Measurements from ENCODE around the gene FRMD4A.
"Not testable (repeated sequence)": the region's sequence is repeated elsewhere in the genome, so short reads cannot be mapped to it uniquely, and the experiment has no call there.

FRMD4A gene

GRCh38 chr10:14072541-14072940 lies 258.2 kb downstream of the FRMD4A start:
- Histone ChIP-seq H3K27ac (no peak overlapping the region), H3K9me3 (no peaks in the 10 kb centered on the region), H3K4me1 (ENCODE audit: control insufficient read depth in 1 of 2, insufficient read depth in 1 of 2, low read depth in 1 of 2, low read length in 1 of 2) (no peaks in the 10 kb centered on the region), H3K27me3 (peaks cover 13% of the 10 kb centered on the region), H3K4me3 (ENCODE audit: low read depth in 1 of 2, low read length in 1 of 2) (no peak overlapping the region), H3K36me3 (no peaks in the 10 kb centered on the region)
- no peak for TF ChIP-seq CTCF (IDR thresholded peaks at IDR 0.05)

DNA sequence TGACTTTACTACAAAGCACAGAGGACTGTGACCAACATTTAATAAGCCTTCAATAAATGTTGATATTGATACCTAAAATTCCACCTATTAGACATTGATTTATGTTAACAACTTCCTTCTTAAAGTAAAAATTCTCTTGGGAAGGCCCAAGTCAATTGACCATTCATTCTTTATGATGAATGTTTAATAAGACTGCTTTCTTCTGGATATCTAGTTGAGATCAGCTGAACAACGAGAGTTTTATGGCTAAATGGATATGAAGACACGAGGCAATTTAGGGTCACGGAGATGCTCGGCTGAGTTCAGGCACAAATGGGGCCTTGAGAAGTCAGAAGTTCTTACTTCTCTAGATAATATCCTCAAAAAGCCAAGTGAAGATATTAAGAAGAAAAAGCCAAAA lies 258.8 kb downstream of the FRMD4A start:
- Histone ChIP-seq H3K27me3 (peaks cover 13% of the 10 kb centered on the region), H3K4me1 (ENCODE audit: control insufficient read depth in 1 of 2, insufficient read depth in 1 of 2, low read depth in 1 of 2, low read length in 1 of 2) (no peaks in the 10 kb centered on the region), H3K27ac (no peak overlapping the region), H3K9me3 (no peaks in the 10 kb centered on the region), H3K36me3 (no peaks in the 10 kb centered on the region), H3K4me3 (ENCODE audit: low read depth in 1 of 2, low read length in 1 of 2) (no peak overlapping the region)
- TF ChIP-seq CTCF (IDR thresholded peaks at IDR 0.05), result no peak

- Histone ChIP-seq H3K4me3 (ENCODE audit: low read depth in 1 of 2, low read length in 1 of 2) (no peak overlapping the region), H3K36me3 (no peaks in the 10 kb centered on the region), H3K27me3 (peaks cover 13% of the 10 kb centered on the region), H3K27ac (no peak overlapping the region), H3K9me3 (no peaks in the 10 kb centered on the region), H3K4me1 (ENCODE audit: control insufficient read depth in 1 of 2, insufficient read depth in 1 of 2, low read depth in 1 of 2, low read length in 1 of 2) (no peaks in the 10 kb centered on the region)
- no peak for TF ChIP-seq CTCF (IDR thresholded peaks at IDR 0.05)
Measured at GRCh38 chr10:14068601-14069250, 262.0 kb downstream of the FRMD4A start.

GRCh38 chr10:14067638-14068037 lies 263.1 kb downstream of the FRMD4A start:
- not testable (repeated sequence) for H3K4me1 ChIP-seq (ENCODE audit: control insufficient read depth in 1 of 2, insufficient read depth in 1 of 2, low read depth in 1 of 2, low read length in 1 of 2); H3K27ac ChIP-seq; H3K4me3 ChIP-seq (ENCODE audit: low read depth in 1 of 2, low read length in 1 of 2); H3K9me3 ChIP-seq; H3K36me3 ChIP-seq
- H3K27me3 ChIP-seq, result peaks cover 13% of the 10 kb centered on the region

DNA sequence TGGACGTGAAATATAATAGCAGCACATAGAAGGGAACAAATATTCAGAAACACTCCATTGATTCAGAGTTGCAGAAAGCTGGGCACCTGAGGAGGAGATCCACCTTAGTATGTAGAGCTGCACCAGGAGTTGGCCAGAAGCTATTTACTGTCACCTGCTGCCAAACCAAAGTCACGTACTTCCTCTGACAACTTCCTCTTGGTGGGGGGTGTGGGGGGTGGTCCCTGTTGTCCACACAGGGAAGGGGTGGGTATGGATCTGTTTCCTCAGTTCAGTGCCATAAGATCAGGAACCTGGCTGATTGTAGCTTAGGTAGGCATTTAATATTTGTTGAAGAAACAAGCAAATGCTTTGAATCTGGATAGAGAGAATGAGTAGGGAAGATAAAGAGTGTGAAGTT lies 264.6 kb downstream of the FRMD4A start:
- Histone ChIP-seq H3K4me3 (ENCODE audit: low read depth in 1 of 2, low read length in 1 of 2) (no peak overlapping the region), H3K36me3 (no peaks in the 10 kb centered on the region), H3K9me3 (no peaks in the 10 kb centered on the region), H3K4me1 (ENCODE audit: control insufficient read depth in 1 of 2, insufficient read depth in 1 of 2, low read depth in 1 of 2, low read length in 1 of 2) (no peaks in the 10 kb centered on the region), H3K27ac (no peak overlapping the region), H3K27me3 (peaks cover 16% of the 10 kb centered on the region)
- no peak for TF ChIP-seq CTCF (IDR thresholded peaks at IDR 0.05)

DNA sequence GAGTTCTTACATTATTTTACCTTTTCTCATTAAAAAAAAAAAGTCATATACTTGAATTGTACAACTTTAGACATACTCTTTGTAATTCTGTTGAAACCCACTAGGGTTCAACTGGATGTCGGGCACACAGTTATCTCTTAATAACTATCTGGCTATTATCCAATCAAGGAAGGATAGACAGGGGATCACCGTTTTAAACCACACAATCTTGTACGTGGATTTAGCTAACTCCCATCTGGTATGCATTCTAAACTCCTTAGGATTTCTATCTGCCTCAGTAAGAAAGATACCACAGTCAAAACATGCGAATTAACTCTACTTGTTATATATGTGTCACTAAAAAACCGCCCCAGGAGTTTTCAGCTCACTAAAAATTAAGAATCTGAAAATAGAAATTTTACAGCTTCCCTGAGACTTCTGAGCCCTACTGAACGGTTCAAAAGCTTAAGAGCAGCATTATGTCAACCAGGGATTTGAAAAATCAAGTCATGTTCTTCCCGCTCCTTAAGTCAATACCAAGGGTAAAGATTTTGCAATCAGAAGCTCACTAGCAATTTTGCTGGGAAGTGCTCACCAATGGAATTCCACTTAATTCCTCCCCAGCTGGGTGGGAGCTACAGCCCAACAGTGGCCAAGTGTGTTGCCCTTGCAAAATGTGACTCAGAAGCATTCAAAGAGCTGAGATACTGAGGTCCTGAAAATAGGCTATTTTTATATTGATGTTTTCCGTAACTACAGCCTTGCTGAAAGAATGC lies 267.0 kb downstream of the FRMD4A start:
- Histone ChIP-seq H3K4me1 (ENCODE audit: control insufficient read depth in 1 of 2, insufficient read depth in 1 of 2, low read depth in 1 of 2, low read length in 1 of 2) (no peaks in the 10 kb centered on the region), H3K4me3 (ENCODE audit: low read depth in 1 of 2, low read length in 1 of 2) (no peak overlapping the region), H3K9me3 (no peaks in the 10 kb centered on the region), H3K27ac (no peak overlapping the region), H3K27me3 (peaks cover 5% of the 10 kb centered on the region), H3K36me3 (no peaks in the 10 kb centered on the region)
- TF ChIP-seq CTCF (IDR thresholded peaks at IDR 0.05), result no peak
